HEK293 (cell line): ENCODE results near the gene ACTA2.

ENCODE experiments used
- CTCF ChIA-PET: fragments of 350-600 bp; formaldehyde crosslinking; extraction: SDS; loops from one replicate; lab custom pipeline; 2021; ENCODE audit warnings: antibody characterized with exemption; lab: Yijun Ruan, JAX
- POLR2A ChIA-PET: fragments of 300-600 bp; formaldehyde crosslinking; extraction: SDS; loops from one replicate; lab custom pipeline; 2020; ENCODE audit warnings: antibody characterized with exemption, inconsistent platforms; lab: Yijun Ruan, JAX
- H3K27ac ChIP-seq: fragments of 200-500 bp; sonication (Bioruptor generic); 2 replicates; pipeline ENCODE4 v1.5.1; 2014; ENCODE audit warnings: low read depth, low read length, control low read depth, inconsistent platforms; ENCODE audit errors: extremely low read depth
- H3K36me3 ChIP-seq, 2 experiments: fragments of 200-500 bp in 1 of 2; sonication (Bioruptor generic) in 1 of 2; 1 replicate in 1 of 2; 2 replicates in 1 of 2; pipeline ENCODE4 v1.5.1; 2014 to 2017; ENCODE audit warnings: inconsistent platforms in 2 of 2, low read length in 2 of 2; ENCODE audit not compliant: control insufficient read depth in 2 of 2, insufficient read depth in 1 of 2
- H3K4me1 ChIP-seq: fragments of 200-500 bp; sonication (Bioruptor generic); 2 replicates; pipeline ENCODE4 v1.5.1; 2014; ENCODE audit warnings: mild to moderate bottlenecking, low read length, inconsistent platforms; ENCODE audit not compliant: control insufficient read depth, insufficient read depth
- H3K4me3 ChIP-seq: 2 replicates; pipeline ENCODE4 v1.5.1; 2011; ENCODE audit warnings: low read depth, mild to moderate bottlenecking, control low read depth, low read length, moderate library complexity
- H3K9me3 ChIP-seq: fragments of 200-500 bp; sonication (Bioruptor generic); 2 replicates; pipeline ENCODE4 v1.5.1; 2014; ENCODE audit warnings: low read depth, low read length, inconsistent platforms; ENCODE audit not compliant: control insufficient read depth, insufficient read depth
- MZF1 ChIP-seq: fragments of 450-650 bp; formaldehyde crosslinking; IDR thresholded peaks from 2 replicates; pipeline ENCODE4 v1.5.1; 2017; ENCODE audit warnings: missing biosample characterization, missing genetic modification characterization, borderline replicate concordance
- PRDM4 ChIP-seq: fragments of 450-650 bp; formaldehyde crosslinking; IDR thresholded peaks from 2 replicates; pipeline ENCODE4 v1.5.1; 2017; ENCODE audit warnings: missing biosample characterization, missing genetic modification characterization
- ZNF433 ChIP-seq: fragments of 450-650 bp; formaldehyde crosslinking; IDR thresholded peaks from 2 replicates; pipeline ENCODE4 v1.5.1; 2016; ENCODE audit warnings: missing biosample characterization, missing genetic modification characterization, low read depth
- ZNF600 ChIP-seq: fragments of 450-650 bp; formaldehyde crosslinking; IDR thresholded peaks from 2 replicates; pipeline ENCODE4 v1.5.1; 2016; ENCODE audit warnings: missing biosample characterization, missing genetic modification characterization
- ZNF623 ChIP-seq: fragments of 450-650 bp; formaldehyde crosslinking; IDR thresholded peaks from 2 replicates; pipeline ENCODE4 v1.5.1; 2016; ENCODE audit warnings: missing biosample characterization, missing genetic modification characterization
- TF ChIP-seq, protein P1 (sequence below): fragments of 450-650 bp; formaldehyde crosslinking; conservative IDR thresholded peaks from 2 replicates; pipeline ENCODE4 v1.5.1; 2016; ENCODE audit warnings: low read depth, missing biosample characterization, missing genetic modification characterization
- TF ChIP-seq, protein P2 (sequence below): fragments of 450-650 bp; formaldehyde crosslinking; IDR thresholded peaks from 2 replicates; pipeline ENCODE4; 2016; ENCODE audit warnings: missing biosample characterization, missing genetic modification characterization
- TF ChIP-seq, protein P3 (sequence below): fragments of 450-650 bp; IDR thresholded peaks from 2 replicates; pipeline ENCODE4 v1.5.1; 2018; ENCODE audit warnings: missing biosample characterization, mild to moderate bottlenecking, missing genetic modification characterization

Gene ACTA2

DNA sequence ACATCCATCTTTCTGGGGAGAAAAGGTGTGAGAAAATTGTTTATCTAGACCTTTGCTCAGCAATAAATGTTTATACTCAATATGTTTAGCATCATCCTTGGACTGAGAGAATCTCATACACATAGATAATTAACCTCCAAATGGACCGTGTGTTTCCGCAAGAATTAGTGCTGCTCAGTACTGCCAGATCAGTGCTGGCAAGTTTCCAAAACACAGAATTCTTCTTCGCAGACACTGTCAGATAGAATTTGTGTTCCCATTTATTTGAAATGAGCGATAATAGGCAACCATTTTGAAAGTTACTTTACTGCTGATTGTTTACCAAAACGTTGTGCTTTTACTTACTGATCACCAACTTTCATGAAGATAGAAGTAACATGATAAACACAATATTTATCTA is 38.8 kb downstream of the ACTA2 start:
- H3K4me1 ChIP-seq: no peaks in the 10 kb centered on the region
- H3K9me3 ChIP-seq: no peaks in the 10 kb centered on the region
- ChIA-PET CTCF (no interaction called here), POLR2A (no interaction called here)
- no peak for TF ChIP-seq ZNF600 (tag by site-specific recombination)
- TF ChIP-seq PRDM4 (tag by site-specific recombination): no peak
- TF ChIP-seq, protein P1, sequence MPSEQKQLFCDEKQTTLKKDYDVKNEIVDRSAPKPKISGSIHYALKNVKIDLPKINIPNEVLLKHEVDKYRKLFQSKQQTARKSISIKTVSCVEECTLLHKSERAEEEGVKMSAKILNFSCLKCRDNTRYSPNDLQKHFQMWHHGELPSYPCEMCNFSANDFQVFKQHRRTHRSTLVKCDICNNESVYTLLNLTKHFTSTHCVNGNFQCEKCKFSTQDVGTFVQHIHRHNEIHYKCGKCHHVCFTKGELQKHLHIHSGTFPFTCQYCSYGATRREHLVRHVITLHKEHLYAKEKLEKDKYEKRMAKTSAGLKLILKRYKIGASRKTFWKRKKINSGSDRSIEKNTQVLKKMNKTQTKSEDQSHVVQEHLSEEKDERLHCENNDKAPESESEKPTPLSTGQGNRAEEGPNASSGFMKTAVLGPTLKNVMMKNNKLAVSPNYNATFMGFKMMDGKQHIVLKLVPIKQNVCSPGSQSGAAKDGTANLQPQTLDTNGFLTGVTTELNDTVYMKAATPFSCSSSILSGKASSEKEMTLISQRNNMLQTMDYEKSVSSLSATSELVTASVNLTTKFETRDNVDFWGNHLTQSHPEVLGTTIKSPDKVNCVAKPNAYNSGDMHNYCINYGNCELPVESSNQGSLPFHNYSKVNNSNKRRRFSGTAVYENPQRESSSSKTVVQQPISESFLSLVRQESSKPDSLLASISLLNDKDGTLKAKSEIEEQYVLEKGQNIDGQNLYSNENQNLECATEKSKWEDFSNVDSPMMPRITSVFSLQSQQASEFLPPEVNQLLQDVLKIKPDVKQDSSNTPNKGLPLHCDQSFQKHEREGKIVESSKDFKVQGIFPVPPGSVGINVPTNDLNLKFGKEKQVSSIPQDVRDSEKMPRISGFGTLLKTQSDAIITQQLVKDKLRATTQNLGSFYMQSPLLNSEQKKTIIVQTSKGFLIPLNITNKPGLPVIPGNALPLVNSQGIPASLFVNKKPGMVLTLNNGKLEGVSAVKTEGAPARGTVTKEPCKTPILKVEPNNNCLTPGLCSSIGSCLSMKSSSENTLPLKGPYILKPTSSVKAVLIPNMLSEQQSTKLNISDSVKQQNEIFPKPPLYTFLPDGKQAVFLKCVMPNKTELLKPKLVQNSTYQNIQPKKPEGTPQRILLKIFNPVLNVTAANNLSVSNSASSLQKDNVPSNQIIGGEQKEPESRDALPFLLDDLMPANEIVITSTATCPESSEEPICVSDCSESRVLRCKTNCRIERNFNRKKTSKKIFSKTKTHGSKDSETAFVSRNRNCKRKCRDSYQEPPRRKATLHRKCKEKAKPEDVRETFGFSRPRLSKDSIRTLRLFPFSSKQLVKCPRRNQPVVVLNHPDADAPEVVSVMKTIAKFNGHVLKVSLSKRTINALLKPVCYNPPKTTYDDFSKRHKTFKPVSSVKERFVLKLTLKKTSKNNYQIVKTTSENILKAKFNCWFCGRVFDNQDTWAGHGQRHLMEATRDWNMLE (tag by site-specific recombination): no peak
- TF ChIP-seq ZNF623 (tag by site-specific recombination): no peak
- TF ChIP-seq, protein P2, sequence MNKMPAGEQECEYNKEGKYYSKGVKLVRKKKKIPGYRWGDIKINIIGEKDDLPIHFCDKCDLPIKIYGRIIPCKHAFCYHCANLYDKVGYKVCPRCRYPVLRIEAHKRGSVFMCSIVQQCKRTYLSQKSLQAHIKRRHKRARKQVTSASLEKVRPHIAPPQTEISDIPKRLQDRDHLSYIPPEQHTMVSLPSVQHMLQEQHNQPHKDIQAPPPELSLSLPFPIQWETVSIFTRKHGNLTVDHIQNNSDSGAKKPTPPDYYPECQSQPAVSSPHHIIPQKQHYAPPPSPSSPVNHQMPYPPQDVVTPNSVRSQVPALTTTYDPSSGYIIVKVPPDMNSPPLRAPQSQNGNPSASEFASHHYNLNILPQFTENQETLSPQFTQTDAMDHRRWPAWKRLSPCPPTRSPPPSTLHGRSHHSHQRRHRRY: no peak
- no peaks in the 10 kb centered on the region; a peak in 1 of 3 replicates for H3K36me3 ChIP-seq
- H3K4me3 ChIP-seq: no peak overlapping the region
- H3K27ac ChIP-seq: no peak overlapping the region

DNA sequence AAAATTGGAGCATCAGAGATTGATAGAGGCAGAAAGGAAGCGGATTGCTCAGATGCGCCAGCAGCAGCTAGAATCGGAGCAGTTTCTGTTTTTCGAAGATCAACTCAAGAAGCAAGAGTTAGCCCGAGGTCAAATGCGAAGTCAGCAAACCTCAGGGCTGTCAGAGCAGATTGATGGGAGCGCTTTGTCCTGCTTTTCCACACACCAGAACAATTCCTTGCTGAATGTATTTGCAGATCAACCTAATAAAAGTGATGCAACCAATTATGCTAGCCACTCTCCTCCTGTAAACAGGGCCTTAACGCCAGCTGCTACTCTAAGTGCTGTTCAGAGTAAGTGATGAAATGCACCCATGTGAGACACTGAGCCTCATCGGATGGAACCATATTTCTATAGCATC is 39.4 kb downstream of the ACTA2 start:
- no peaks in the 10 kb centered on the region for H3K9me3 ChIP-seq
- TF ChIP-seq, protein P3, sequence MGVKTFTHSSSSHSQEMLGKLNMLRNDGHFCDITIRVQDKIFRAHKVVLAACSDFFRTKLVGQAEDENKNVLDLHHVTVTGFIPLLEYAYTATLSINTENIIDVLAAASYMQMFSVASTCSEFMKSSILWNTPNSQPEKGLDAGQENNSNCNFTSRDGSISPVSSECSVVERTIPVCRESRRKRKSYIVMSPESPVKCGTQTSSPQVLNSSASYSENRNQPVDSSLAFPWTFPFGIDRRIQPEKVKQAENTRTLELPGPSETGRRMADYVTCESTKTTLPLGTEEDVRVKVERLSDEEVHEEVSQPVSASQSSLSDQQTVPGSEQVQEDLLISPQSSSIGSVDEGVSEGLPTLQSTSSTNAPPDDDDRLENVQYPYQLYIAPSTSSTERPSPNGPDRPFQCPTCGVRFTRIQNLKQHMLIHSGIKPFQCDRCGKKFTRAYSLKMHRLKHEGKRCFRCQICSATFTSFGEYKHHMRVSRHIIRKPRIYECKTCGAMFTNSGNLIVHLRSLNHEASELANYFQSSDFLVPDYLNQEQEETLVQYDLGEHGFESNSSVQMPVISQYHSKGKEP: peak; percentile 32; the same call in 1 of the 2 replicates
- no peak for TF ChIP-seq ZNF433 (tag by site-specific recombination)
- CTCF ChIA-PET: interaction anchor here (0.6 to 0.7 kb wide), 2 partner anchors 19 to 222 kb away, joined by 3 to 8 read pairs; no protein-coding TSS in a partner anchor
- POLR2A ChIA-PET: no interaction called here
- no peak overlapping the region for H3K27ac ChIP-seq
- H3K4me3 ChIP-seq: no peak overlapping the region
- H3K36me3 ChIP-seq: no peaks in the 10 kb centered on the region; a peak in 1 of 3 replicates
- no peaks in the 10 kb centered on the region for H3K4me1 ChIP-seq

- POLR2A ChIA-PET: no interaction called here
- CTCF ChIA-PET: interaction anchor here (0.5 to 1.2 kb wide), 3 partner anchors 14 to 306 kb away, joined by 3 read pairs; no protein-coding TSS in a partner anchor
- no peak for TF ChIP-seq MZF1
- TF ChIP-seq, all 188 proteins: peak for 0
- Histone ChIP-seq H3K9me3 (no peaks in the 10 kb centered on the region), H3K36me3 (peaks cover under 1% of the 10 kb centered on the region in 2 experiments), H3K4me3 (no peak overlapping the region), H3K4me1 (no peaks in the 10 kb centered on the region), H3K27ac (no peak overlapping the region)
Observed at GRCh38 chr10:88911851-88912250, 40.7 kb downstream of the ACTA2 start.
